Vagina (tissue), 2 donors: ENCODE data around the gene SLC35F1.

ENCODE experiments used
- POLR2A ChIP-seq, 2 donors: fragments of 450-650 bp; IDR thresholded peaks; one replicate each; pipeline ENCODE4 v1.6.1; 2017; ENCODE audit warnings: antibody characterized with exemption in 2 of 2, mild to moderate bottlenecking in 2 of 2, moderate library complexity in 2 of 2
- TF ChIP-seq, protein P1 (sequence below), 3 experiments: fragments of 450-650 bp in 2 of 3; fragments of 200-600 bp in 1 of 3; sonication (generic) in 1 of 3; IDR thresholded peaks; one replicate each; pipeline ENCODE4 v1.5.1; 2017 to 2019; ENCODE audit warnings: antibody characterized with exemption in 3 of 3, mild to moderate bottlenecking in 2 of 3, moderate library complexity in 2 of 3

DNA sequence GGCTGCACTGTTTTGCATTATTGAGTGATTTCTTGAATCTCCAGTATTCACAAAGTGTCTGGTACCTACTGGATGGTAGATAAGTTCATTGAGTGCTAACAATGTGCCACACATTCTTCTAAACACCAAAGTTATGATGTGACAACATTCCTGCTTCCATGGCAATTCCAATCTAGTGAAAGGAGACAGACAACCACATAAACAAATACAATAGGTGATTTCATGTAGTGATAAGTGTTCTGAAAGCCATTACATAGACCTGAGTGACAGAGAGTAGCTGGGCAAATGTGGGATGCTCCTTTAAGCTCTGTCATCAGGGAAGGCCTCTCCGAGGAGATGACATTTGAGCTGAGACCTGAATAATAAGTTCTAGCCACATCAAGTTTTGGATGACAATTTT, 295.5 kb downstream of the SLC35F1 start:
- TF ChIP-seq, protein P1, sequence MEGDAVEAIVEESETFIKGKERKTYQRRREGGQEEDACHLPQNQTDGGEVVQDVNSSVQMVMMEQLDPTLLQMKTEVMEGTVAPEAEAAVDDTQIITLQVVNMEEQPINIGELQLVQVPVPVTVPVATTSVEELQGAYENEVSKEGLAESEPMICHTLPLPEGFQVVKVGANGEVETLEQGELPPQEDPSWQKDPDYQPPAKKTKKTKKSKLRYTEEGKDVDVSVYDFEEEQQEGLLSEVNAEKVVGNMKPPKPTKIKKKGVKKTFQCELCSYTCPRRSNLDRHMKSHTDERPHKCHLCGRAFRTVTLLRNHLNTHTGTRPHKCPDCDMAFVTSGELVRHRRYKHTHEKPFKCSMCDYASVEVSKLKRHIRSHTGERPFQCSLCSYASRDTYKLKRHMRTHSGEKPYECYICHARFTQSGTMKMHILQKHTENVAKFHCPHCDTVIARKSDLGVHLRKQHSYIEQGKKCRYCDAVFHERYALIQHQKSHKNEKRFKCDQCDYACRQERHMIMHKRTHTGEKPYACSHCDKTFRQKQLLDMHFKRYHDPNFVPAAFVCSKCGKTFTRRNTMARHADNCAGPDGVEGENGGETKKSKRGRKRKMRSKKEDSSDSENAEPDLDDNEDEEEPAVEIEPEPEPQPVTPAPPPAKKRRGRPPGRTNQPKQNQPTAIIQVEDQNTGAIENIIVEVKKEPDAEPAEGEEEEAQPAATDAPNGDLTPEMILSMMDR (IDR thresholded peaks at IDR 0.05) = no peak
- TF ChIP-seq POLR2A (IDR thresholded peaks at IDR 0.05) = no peak
